Body of pancreas (tissue), 4 donors: ENCODE measurements around the gene DHX15. TPM values are rescaled to one million over a fixed set of nuclear protein-coding genes. Genes with fewer than 3 reads are reported as not detected.

Experiments used
- ATAC-seq: fragments of 150-250 bp; one replicate; pipeline ENCODE4 v1.9.1; 2016
- DNase-seq, 4 donors: peaks; one replicate each; pipeline ENCODE4 v3.0.0-alpha.2; 2019
- H3K27ac ChIP-seq, 4 donors: fragments of 200-600 bp; sonication (generic); 1 replicate in 3 of 4; 2 replicates in 1 of 4; pipeline versions ENCODE4 v1.5.1 to v1.6.1; 2016 to 2019; ENCODE audit warnings: mild to moderate bottlenecking in 1 of 4, mixed read lengths in 1 of 4, moderate library complexity in 1 of 4
- H3K27me3 ChIP-seq, 2 donors: fragments of 200-600 bp; sonication (generic); one replicate each; pipeline ENCODE4 v1.6.0; 2016; ENCODE audit warnings: mild to moderate bottlenecking in 1 of 2
- H3K36me3 ChIP-seq, 2 donors: fragments of 200-600 bp; sonication (generic); replicated peaks in 1 of 2; 2 replicates each; pipeline ENCODE4 v1.5.1; 2016; ENCODE audit warnings: low read depth in 2 of 2; ENCODE audit not compliant: insufficient read depth in 1 of 2
- H3K4me1 ChIP-seq: fragments of 200-600 bp; sonication (generic); one replicate; pipeline ENCODE4 v1.6.0; 2016
- H3K4me3 ChIP-seq, 2 donors: fragments of 200-600 bp; sonication (generic); 1 replicate in 1 of 2; 2 replicates in 1 of 2; pipeline ENCODE4 v1.5.1; 2016 to 2019
- H3K9me3 ChIP-seq, 3 donors: fragments of 200-600 bp; sonication (generic); 1 replicate in 2 of 3; 2 replicates in 1 of 3; pipeline ENCODE4 v1.5.1; 2016
- CTCF ChIP-seq, 7 experiments: fragments of 450-650 bp in 4 of 7; fragments of 200-600 bp in 3 of 7; sonication (generic) in 3 of 7; IDR thresholded peaks; one replicate each; pipeline ENCODE4 v1.5.1; 2016 to 2019; ENCODE audit warnings: antibody characterized with exemption in 7 of 7
- POLR2A ChIP-seq, 3 donors: fragments of 450-650 bp; IDR thresholded peaks; one replicate each; pipeline ENCODE4 v1.6.1; 2016; ENCODE audit warnings: antibody characterized with exemption in 3 of 3, mild to moderate bottlenecking in 2 of 3
- WGBS, 2 donors: methylation state at CpG; one replicate each; pipeline ENCODE4 v1.1.5; 2017; 5-methylcytosine and 5-hydroxymethylcytosine counted together
- intact Hi-C: fragments of 100-400 bp; cut with DNase I; formaldehyde crosslinking; loops from one replicate; pipeline ENCODE4 v1.15.1; 2023
- total RNA-seq, 2 donors: library from RNA; depleted of rRNA; stranded (reverse); fragments of >200 nt; gene quantifications; one replicate each; pipeline ENCODE4 v1.1.0, GENCODE V29; 2016

DHX15 gene
- total RNA-seq, 2 donors from 2014 or later = 83.7 to 104 TPM

DNA sequence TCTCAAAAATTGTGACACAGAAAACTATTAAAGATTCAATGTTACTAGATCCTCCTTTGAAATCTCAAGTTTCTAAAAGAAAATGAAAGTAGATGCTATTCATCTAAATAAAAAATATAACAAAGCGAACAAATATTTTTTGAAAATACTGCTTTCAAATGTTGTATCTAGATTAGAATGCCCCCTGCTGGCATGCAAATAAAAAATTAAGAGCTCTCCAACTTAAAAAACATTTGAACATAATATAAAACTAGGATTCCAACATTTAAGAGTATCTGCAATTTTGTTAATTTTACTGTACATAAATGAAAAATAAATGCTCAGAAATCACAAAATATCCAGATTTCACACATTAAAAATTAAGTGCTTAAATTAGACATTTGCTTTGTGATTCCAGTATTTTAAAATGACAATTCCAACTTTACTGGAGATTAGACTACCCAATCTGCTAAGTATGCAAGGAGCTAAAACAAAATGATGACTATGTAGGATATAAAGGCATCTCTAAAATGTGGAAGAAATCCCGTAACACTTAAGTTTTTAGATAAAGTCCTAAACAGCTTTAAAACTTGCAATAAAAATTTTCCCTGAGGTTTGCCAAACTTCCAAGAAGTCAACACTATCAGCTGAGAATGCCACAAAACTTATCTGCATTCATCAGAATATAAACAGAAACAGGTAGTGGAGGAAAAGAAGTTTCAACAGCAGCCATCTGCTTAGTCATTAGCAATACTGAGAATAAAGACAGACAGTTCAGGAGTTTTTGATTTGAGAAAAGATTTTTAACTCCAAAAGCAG, 32.7 kb downstream of the DHX15 start:
- DNase-seq (no peak), ATAC-seq (no peak)
- TF ChIP-seq CTCF (IDR thresholded peaks at IDR 0.05) (peak in 6 of 7 experiments; percentile 11 to 47 (median 20)), POLR2A (IDR thresholded peaks at IDR 0.05) (no peak)
- Histone ChIP-seq H3K27ac (no peak overlapping the region), H3K4me3 (no peak overlapping the region), H3K4me1 (peaks cover 23% of the 10 kb centered on the region), H3K27me3 (no peaks in the 10 kb centered on the region), H3K36me3 (peaks cover 0 to 8% of the 10 kb centered on the region in 2 donors), H3K9me3 (no peaks in the 10 kb centered on the region)
- 64 to 68% methylated on average over 2 of the region's 2 CpGs for WGBS, 2 donors
- intact Hi-C loops = no loop called here

DNA sequence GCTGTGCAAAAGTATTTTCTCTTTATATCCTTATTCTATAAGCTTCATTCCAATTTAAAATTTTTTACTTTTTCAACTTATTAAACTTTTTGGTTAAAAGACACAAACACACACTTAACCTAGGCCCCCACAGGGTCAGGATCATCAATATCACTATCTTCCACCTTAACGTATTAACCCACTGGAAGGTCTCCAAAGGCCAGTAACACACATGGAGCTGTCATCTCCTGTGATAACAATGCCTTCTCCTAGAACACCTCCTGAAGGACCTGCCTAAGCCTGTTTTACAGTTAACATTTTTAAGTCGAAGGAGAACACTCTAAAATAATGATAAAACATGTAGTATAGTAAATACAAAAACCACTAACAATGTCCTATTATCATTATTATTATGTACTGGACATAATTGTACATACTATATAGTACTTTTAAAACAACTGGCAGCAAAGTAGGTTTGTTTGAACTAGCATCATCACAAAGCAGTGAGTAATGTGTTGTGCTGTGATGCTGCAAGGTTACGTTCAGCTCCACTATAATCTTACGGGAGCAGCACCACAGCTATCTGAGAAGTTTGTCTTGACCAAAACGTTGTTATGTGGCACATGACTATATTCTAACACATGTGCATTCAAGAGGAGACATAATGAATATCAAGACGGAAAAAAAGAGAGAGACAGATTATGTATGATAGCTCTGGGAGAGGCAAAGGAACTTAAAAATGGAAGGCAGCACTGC, 33.7 kb downstream of the DHX15 start:
- TF ChIP-seq POLR2A (IDR thresholded peaks at IDR 0.05) = no peak
- TF ChIP-seq CTCF (IDR thresholded peaks at IDR 0.05) = no peak
- DNase-seq = no peak
- Histone ChIP-seq H3K27me3 (no peaks in the 10 kb centered on the region), H3K4me1 (peaks cover 22% of the 10 kb centered on the region), H3K36me3 (peaks cover 0 to 8% of the 10 kb centered on the region in 2 donors), H3K4me3 (no peak overlapping the region), H3K27ac (no peak overlapping the region), H3K9me3 (no peaks in the 10 kb centered on the region)
- 52 to 53% methylated on average over 6 of the region's 6 CpGs for WGBS, 2 donors
- no peak for ATAC-seq
- intact Hi-C loops = no loop called here

DNA sequence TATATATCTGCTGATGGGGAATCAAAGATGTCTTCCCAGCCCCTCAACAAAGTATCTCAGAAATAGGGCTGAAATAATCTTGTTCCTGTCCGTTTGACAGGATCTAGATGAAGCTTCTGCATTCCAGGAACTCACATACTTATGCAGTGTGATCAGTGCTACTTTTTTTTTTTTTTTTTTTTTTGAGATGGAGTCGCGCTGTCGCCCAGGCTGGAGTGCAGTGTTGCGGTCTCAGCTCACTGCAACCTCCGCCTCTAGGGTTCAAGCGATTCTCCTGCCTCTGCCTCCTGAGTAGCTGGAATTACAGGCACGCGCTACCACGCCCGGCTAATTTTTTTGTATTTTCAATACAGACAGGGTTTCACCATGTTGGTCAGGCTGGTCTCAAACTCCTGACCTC, 36.4 kb downstream of the DHX15 start:
- H3K4me1 ChIP-seq = peaks cover 22% of the 10 kb centered on the region
- no peak for DNase-seq
- H3K36me3 ChIP-seq = peaks cover 0 to 6% of the 10 kb centered on the region in 2 donors
- no peaks in the 10 kb centered on the region for H3K9me3 ChIP-seq
- intact Hi-C loops = no loop called here
- TF ChIP-seq CTCF (IDR thresholded peaks at IDR 0.05) = no peak
- no peak for TF ChIP-seq POLR2A (IDR thresholded peaks at IDR 0.05)
- no peaks in the 10 kb centered on the region for H3K27me3 ChIP-seq
- no peak overlapping the region for H3K27ac ChIP-seq
- 97 to 98% methylated on average over 11 of the region's 11 CpGs for WGBS, 2 donors
- ATAC-seq = no peak
- H3K4me3 ChIP-seq = no peak overlapping the region

GRCh38 chr4:24544208-24544988, 40.0 kb downstream of the DHX15 start:
- no peaks in the 10 kb centered on the region for H3K9me3 ChIP-seq
- no peak for DNase-seq
- H3K4me1 ChIP-seq = no peaks in the 10 kb centered on the region
- H3K36me3 ChIP-seq = peaks cover 0 to 12% of the 10 kb centered on the region in 2 donors
- ATAC-seq = no peak
- WGBS, 2 donors = 77% methylated on average over 4 of the region's 4 CpGs
- intact Hi-C loops = no loop called here
- TF ChIP-seq CTCF (IDR thresholded peaks at IDR 0.05) (no peak), POLR2A (IDR thresholded peaks at IDR 0.05) (no peak)
- no peak overlapping the region for H3K27ac ChIP-seq
- no peaks in the 10 kb centered on the region for H3K27me3 ChIP-seq
- no peak overlapping the region for H3K4me3 ChIP-seq
